ENCODE data around the gene TMEM179B.
"Not testable (repeated sequence)": the region's sequence is repeated elsewhere in the genome, so short reads cannot be mapped to it uniquely, and the experiment has no call there.

The TMEM179B gene

GRCh38 chr11:62789576-62789975 is 2.4 kb downstream of the TMEM179B start:
- DNase-seq (ENCODE audit: low spot score) = peak; percentile 16

DNA sequence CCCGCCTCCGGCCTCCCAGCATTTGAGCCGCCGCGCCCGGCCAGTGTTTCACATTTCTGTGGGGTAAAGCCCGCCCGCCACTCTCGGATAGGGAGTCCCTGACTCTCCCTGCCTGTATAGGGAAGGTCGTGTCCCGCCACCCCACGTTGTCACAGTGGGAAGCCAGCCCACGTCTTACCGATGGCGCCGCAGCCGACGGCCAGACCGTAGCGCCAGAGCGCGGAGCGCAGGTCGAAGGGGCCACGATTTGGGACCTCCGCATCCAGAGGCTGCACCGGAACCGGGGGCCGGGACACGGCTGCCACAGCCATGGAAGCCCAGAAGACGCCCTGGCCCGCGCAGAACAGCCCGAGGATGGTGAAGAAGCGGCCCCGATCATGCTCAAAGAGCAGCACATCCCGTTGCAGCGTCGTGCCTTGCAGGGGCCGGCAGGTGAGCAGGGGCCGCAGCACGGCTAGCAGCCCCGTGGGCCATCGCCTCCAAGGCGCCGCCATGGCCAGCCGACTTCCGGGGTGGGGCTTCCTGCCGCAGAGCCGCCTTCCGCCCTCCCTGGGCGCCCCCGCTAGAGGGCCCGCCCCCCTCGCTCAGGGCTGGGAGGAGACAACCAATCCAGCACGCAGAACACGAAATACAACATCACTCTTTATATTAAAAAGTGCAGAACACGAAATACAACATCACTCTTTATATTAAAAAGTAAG is 4.4 kb downstream of the TMEM179B start, which contains the start of gene TMEM223:
TMEM223 (minus strand) TSS at position 506 of the 701 bp plus-strand sequence; CDS start at position 494, 12 bp downstream.
- peak; percentile 80 for DNase-seq (ENCODE audit: low spot score)

DNA sequence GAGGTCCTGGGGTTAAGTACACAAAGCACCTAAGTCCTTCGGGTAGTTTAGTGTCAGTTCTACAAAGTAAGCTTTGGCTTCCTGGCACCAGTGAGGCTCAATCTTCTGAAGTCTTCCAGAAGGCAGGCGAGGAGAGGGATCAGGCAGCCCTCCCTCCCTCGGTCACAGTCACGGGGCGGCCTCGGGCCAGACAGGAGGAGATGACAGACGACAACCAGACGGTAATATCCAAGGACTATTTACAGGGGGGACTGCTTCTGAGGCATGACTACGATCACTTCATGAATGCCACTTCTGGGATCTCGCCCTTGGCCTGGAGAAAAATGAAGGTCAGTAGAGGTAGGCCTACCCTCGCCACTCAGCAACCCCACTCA is 5.0 kb downstream of the TMEM179B start:
- no peak for DNase-seq (ENCODE audit: low spot score)

DNA sequence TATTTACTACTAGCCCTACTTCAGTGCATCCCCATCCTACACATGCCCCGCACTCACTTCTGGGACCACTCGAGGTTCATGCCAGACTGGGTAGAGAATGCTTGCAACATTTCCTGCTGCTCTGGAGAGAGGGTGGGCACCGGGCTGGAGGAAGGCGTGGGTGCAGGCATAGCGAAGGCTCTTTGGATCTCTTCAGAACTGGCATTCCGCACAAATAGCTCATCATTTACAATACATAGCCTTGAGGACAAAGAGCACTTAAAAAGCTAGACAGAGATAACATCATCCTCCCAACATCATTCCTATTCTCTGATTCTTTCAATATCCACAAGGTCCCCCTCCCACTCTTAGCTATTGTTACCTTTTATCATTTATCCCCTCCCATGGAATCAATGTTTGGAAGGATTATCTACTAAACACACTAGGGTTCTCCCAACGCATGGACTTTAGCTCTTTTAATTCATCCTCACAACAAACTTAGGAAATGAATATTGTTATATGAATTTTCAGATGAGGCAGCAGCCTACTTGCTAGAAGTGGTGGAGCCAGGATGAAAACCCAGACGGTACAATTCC is 7.1 kb downstream of the TMEM179B start:
- DNase-seq (ENCODE audit: low spot score) = no peak

- no peak for DNase-seq (ENCODE audit: low spot score)
Measured at GRCh38 chr11:62796281-62796680, 9.1 kb downstream of the TMEM179B start.

- no peak for DNase-seq (ENCODE audit: low spot score)
Measured at GRCh38 chr11:62799486-62799885, 12.3 kb downstream of the TMEM179B start.

DNA sequence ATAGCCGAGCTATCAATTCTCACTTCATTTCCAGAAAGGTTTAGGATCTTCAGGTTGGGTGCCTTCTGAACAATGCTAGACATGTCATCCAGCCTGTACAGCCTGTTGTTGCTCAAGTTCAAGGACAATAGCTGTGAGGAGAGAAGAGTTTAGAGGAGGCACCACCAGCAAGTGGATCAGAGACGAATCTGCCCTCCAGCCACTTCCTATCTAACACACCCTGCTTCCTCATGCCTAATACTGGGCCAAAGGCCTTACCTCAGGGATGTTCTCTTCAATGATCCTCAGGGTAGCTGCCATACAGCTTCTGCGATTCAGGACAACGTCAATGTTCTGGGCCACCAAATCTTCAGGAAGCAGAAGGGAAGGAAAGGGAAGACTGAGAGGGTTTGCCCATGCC is 13.9 kb downstream of the TMEM179B start:
- no peak for DNase-seq (ENCODE audit: low spot score)

DNA sequence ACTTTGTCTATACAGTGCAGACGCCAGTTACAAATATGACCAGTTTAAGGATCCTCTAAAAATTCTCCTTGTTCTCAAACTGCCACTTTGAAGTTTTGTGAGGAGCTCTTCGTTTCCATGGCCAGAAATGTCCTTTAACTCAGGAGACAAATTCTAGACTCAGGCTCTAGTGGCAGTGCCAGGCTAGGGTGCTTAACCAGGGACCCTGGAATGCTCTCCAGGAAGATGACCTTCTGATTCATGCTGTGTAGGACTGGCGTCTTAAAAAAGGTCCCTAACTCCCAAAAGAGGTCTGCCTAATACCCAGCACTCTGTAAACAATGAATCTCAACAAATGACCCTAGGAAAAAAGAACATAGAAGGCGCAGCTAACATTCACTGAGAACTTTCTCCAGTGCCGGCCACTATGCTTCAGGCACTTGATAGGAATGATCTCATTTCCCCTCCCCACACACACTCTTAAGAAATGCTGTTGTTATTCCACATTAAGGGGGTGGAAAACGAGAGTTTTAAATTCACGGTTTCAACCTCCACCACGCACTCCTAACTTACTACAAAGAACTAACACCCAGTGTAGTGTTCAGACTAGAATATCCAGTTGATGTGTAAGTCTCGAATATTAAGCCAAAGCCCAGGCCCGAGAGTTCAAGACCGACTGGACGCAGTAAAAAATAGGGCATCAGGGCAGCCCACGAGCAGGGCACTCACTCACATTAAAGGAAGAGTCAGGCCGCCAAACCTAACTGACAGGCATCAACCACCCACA is 17.3 kb downstream of the TMEM179B start:
- no peak for DNase-seq (ENCODE audit: low spot score)

DNA sequence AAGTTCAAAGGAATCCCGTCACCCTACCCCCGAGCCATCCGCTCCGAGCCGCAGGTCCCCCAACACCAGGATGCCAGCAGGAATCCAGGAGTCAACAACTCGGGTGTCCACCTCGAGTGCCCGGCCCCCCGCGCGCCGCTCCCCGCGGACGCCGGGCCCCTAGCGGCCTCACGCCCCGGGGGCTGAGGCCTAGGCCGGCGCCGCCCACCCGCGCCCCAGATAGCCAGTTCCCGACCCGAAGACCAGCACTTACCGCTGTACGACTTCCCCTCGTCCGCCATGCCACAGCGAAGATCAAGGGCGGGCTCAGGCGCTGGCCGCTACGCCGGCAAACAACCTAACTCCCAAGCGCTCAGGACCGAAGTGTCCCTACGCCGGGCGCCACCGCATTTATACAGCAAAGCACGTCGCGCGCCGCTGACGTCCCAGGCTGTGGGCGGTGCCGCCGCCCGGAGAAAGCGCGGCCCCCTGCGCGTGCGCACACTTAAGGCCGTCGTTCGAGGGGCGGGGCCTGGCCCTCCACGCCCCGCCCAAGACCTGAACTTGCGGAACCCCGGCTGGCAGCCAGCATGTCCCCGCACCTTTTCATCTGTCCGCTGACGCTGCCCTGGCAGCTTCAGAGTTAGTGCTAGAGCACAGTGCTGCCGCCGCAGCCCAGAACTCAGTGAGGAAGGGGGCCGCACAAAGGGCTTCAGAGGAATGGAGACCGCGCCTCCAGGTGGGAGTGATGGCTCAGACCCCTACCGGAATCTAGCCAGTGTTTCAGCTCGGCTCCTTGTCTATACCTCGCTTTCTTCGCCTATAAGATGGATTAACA is 18.1 kb downstream of the TMEM179B start, which contains the start of gene NXF1:
NXF1 (minus strand) TSS at position 365 of the 817 bp plus-strand sequence; CDS start at position 281, 84 bp downstream.
- peak; percentile 93 for DNase-seq (ENCODE audit: low spot score)

GRCh38 chr11:62805961-62806441 is 18.8 kb downstream of the TMEM179B start:
- DNase-seq (ENCODE audit: low spot score) = no peak

GRCh38 chr11:62806611-62807121 is 19.5 kb downstream of the TMEM179B start:
- DNase-seq (ENCODE audit: low spot score) = no peak

DNA sequence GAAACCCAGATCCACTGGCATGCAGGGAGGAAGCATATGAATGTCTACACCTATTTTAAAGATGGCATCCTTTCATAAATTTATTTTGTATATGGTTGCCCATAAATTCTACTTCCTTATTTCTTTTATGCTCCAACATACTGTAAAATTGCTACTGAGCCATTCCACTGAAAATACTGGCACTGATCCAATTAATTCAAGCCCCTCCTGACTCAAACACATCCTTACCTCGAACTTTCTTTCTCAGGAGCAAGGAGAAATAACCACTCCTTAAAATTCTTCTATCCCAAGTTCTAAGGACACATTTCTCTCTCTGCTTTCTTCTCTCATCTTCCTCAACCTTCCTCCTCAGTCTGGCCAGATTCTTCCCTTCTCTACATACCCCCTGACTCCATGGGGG is 23.5 kb downstream of the TMEM179B start:
- no peak for DNase-seq (ENCODE audit: low spot score)

DNA sequence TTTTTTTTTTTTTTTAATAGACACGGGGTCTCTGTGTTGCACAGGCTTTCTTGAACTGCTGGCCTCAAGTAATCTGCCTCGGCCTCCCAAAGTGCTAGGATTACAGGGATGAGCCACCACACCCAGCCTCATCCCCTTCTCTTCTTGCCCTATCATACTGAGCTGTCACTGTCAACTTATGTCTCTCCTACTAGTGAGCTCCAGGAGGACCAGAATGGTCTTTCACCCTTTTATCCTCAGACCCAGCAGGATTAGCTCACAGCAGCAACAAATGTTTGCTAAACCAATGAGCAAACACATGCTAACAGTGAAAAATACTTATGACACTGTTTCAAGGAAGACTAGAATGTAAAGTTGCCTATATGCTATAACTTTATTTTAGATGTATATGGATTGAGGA is 24.5 kb downstream of the TMEM179B start:
- no peak for DNase-seq (ENCODE audit: low spot score)

DNA sequence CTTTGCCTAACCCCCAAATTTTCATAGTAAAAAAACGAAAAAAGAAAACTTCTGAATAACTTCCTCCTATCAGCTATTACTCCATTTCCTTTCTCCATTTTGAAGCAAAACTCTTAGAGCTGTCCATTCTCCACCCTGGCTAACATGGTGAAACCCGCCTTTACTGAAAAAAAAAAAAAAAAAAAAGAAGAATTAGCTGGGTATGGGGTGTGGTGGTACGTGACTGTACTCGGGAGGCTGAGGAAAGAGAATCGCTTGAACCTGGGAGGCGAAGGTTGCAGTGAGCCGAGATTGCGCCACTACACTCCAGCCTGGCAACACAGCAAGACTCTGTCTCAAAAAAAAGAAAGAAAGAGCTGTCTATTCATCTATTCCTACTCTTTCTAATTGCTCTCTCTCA is 29.4 kb downstream of the TMEM179B start:
- no peak for DNase-seq (ENCODE audit: low spot score)

DNA sequence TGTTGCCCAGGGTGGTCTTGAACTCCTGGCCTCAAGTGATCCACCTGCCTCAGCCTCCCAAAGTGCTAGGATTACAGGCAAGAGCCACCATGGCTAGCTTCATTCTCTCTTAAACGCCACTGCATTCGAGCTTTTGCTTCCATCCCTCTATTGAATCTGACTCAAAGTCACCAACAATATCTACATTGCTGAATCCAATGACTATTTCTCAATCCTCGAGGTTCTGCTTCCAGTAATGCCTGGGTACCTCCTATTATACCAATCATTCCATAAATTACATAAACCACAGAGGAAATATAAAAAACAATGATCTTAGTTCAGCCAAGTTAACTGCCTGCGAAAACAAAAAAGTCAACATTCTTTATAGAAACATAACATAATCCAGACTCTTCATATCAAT is 29.9 kb downstream of the TMEM179B start:
- DNase-seq (ENCODE audit: low spot score) = no peak

- no peak for DNase-seq (ENCODE audit: low spot score)
Measured at GRCh38 chr11:62823677-62824076, 36.5 kb downstream of the TMEM179B start.

DNA sequence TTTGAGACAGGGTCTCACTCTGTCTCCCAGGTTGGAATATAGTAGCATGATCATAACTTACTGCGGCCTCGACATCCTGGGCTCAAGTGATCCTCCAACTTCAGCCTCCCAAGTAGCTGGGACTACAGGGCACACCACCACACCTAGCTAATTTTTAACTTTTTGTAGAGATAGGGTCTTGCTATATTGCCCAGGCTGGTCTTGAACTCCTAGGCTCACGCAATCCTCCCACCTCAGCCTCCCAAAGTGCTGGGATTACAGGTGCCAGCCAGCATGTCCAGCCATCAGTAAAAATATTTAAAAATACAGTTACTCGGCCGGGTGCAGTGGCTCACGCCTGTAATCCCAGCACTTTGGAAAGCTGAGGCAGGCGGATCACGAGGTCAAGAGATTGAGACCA is 40.9 kb downstream of the TMEM179B start:
- not testable (repeated sequence) for DNase-seq (ENCODE audit: low spot score)

DNA sequence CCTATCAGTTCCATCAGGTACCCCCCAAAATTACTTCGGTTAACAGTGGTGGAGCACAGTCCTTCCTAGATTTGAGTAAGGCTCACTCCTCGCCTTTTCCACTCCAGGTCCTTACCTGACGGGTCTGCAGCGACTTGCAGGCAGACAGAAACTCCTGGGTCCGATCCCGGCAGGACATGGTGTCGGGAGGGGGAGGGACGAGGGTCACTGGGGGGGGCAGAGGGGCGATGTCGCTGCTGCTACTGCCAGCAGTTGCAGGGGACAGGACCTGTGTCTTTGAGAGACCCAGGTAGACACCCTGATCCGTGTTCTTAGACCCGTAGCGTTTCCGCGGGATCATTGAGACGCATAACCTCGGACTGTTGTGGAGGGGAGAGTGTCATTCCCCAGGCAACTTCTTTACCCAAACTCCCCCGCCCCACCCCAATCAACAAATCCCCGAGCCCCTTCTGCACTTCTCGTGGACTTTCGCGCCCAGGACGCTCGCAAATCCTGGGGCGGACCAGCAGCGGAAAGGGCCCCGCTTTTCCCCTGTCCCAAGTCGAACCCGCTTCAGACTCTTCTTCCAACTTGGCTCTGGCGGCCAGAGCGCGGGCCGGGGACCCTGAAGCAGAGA is 43.8 kb downstream of the TMEM179B start:
- no peak for DNase-seq (ENCODE audit: low spot score)

GRCh38 chr11:62831520-62832335 is 44.5 kb downstream of the TMEM179B start, which contains the start of gene STX5:
Gene STX5 (minus strand): TSS chr11:62832051. CDS start chr11:62831243, 808 bp downstream.
- DNase-seq (ENCODE audit: low spot score) = peak; percentile 99
